Measurements from ENCODE around the gene RASAL2. TPM values are rescaled to one million over a fixed set of nuclear protein-coding genes. Genes with fewer than 3 reads are reported as not detected.

The RASAL2 gene
- total and polyA plus RNA-seq, 12 donors = 2.4 to 31.5 (median 15.0) TPM

DNA sequence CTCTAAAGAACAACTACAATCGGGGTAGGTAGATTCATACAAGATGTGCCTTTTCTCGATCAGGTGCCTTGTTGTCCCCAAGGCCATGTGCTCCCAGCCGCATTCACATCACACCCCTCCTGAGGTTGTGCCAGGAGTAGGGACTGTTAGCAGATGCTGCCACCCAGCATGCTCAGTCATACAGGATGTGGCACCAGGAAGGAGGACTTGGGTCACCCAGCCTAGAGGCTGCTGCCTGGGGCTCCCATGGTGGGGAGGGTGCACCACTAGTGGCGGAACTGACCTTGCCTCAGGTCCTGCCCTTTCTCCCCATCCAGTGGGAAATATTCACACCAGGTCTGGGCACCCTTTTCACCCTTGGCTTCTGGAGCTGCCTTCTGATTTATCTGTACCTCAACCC lies 427.3 kb downstream of the RASAL2 start:
- Histone ChIP-seq H3K27me3 (no peaks in the 10 kb centered on the region), H3K4me3 (no peak overlapping the region), H3K9me3 (replicated peaks in 1 of 3) (no peaks in the 10 kb centered on the region), H3K4me1 (replicated peaks in 1 of 2) (no peaks in the 10 kb centered on the region), H3K27ac (no peak overlapping the region), H3K36me3 (replicated peaks in 1 of 2) (no peaks in the 10 kb centered on the region)
- 87 to 90% (median 88%) methylated on average over 1 to 4 of the region's 4 CpGs for WGBS, 4 donors
- no peak for TF ChIP-seq POLR2A (IDR thresholded peaks at IDR 0.05)
- TF ChIP-seq, protein P1, sequence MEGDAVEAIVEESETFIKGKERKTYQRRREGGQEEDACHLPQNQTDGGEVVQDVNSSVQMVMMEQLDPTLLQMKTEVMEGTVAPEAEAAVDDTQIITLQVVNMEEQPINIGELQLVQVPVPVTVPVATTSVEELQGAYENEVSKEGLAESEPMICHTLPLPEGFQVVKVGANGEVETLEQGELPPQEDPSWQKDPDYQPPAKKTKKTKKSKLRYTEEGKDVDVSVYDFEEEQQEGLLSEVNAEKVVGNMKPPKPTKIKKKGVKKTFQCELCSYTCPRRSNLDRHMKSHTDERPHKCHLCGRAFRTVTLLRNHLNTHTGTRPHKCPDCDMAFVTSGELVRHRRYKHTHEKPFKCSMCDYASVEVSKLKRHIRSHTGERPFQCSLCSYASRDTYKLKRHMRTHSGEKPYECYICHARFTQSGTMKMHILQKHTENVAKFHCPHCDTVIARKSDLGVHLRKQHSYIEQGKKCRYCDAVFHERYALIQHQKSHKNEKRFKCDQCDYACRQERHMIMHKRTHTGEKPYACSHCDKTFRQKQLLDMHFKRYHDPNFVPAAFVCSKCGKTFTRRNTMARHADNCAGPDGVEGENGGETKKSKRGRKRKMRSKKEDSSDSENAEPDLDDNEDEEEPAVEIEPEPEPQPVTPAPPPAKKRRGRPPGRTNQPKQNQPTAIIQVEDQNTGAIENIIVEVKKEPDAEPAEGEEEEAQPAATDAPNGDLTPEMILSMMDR (IDR thresholded peaks at IDR 0.05) = no peak
- DNase-seq = no peak
- intact Hi-C loops (cut with DNase I) = no loop called here

DNA sequence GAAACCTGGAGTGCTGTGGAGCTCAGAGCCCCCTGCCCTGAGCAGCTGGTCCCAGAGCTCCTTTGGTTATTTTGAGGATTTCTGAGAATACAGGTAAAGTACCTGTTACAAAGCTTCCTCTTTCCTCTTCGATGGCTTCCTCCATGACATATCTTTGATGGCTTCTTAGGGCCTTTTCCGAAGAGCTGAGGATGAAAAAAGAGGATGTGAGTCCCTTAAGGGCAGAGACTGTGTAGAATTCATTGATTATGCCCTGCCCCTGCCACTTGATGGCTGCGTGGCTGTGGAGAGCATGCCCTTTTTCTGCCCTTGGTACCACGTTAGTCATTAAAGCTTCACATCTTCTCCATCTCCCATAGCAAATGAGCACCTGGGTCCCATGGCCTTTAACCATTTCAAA lies 433.2 kb downstream of the RASAL2 start:
- no peak for TF ChIP-seq POLR2A (IDR thresholded peaks at IDR 0.05)
- TF ChIP-seq, protein P1 (IDR thresholded peaks at IDR 0.05) = no peak
- Histone ChIP-seq H3K9me3 (replicated peaks in 1 of 3) (no peaks in the 10 kb centered on the region), H3K36me3 (replicated peaks in 1 of 2) (no peaks in the 10 kb centered on the region), H3K27ac (no peak overlapping the region), H3K4me1 (replicated peaks in 1 of 2) (no peaks in the 10 kb centered on the region), H3K27me3 (no peaks in the 10 kb centered on the region), H3K4me3 (no peak overlapping the region)
- no peak for DNase-seq
- WGBS, 4 donors = 81 to 92% (median 84%) methylated on average over 4 of the region's 4 CpGs
- intact Hi-C loops (cut with DNase I) = no loop called here

DNA sequence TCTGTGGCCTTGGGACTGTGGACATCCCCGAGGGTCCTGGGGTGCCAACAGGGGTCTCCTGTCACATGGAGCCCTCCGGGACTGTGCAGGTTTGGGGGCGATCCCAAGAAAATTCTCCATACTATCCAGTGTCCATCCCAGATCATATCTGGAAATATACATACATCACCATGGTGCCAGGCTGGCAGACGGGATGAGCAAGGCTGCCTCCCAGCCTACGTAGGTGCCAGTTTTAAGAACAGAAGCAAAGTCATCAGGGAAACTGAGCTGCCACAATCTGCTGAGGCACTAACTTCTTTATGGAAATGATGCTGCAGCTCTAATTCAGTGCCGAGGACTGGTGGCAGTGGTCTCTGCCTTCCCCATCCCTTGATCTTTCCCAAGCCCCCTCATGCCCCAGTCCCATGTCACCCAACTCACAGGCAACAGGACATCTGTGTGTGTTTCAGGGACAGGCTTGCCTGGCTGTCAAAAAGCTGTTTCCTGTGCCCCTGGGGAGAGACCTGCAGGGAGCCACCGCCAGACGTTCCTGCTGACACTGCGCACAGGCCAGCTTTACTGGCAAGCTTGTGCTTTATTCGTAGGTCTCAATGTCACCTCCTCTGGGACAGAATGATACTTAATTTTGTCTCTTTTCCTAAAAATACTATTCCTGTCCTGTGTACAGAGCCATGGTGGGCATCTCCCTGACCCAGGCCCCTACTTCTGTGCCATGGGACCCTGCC lies 434.5 kb downstream of the RASAL2 start:
- intact Hi-C loops (cut with DNase I) = no loop called here
- WGBS, 4 donors = 79 to 89% (median 87%) methylated on average over 9 to 10 of the region's 10 CpGs

DNA sequence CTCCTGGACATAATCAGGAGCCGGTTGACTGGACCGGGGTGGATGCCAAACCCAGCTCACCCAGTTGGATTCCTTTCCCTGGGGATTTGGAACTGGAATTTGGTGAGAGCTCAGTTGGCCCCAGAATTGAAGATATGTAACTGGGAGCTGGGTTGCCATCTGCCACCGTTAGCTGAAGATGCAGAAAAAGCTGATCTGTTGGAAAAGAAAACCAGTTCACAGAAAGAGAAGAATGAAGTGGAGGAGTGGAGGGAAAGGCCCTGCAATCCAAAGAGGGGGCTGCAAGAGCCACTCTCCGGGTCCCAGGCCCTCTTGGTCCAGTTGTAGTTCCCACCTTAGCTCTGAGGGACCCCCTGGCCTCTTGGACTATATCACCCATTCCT lies 435.0 kb downstream of the RASAL2 start:
- Histone ChIP-seq H3K27me3 (no peaks in the 10 kb centered on the region), H3K36me3 (replicated peaks in 1 of 2) (no peaks in the 10 kb centered on the region), H3K27ac (no peak overlapping the region), H3K4me3 (no peak overlapping the region), H3K4me1 (replicated peaks in 1 of 2) (no peaks in the 10 kb centered on the region), H3K9me3 (replicated peaks in 1 of 3) (no peaks in the 10 kb centered on the region)
- DNase-seq = no peak
- WGBS, 4 donors = 76 to 91% (median 89%) methylated on average over 3 to 4 of the region's 4 CpGs
- TF ChIP-seq, protein P1 (IDR thresholded peaks at IDR 0.05) = no peak
- TF ChIP-seq POLR2A (IDR thresholded peaks at IDR 0.05) = no peak
- intact Hi-C loops (cut with DNase I) = no loop called here

More for the DNA sequence above, 434.5 kb downstream of the RASAL2 start:
- H3K4me3 ChIP-seq = no peak overlapping the region
- H3K9me3 ChIP-seq (replicated peaks in 1 of 3) = no peaks in the 10 kb centered on the region
- H3K36me3 ChIP-seq (replicated peaks in 1 of 2) = no peaks in the 10 kb centered on the region
- no peaks in the 10 kb centered on the region for H3K27me3 ChIP-seq
- no peaks in the 10 kb centered on the region for H3K4me1 ChIP-seq (replicated peaks in 1 of 2)
- no peak overlapping the region for H3K27ac ChIP-seq
- TF ChIP-seq, protein P1 (IDR thresholded peaks at IDR 0.05) = no peak
- no peak for TF ChIP-seq POLR2A (IDR thresholded peaks at IDR 0.05)
- DNase-seq = no peak

Data from adrenal gland (tissue), 12 donors.